Vein endothelial cell (primary cell): ENCODE results near the gene ULK3. TPM values are rescaled to one million over a fixed set of nuclear protein-coding genes. Genes with fewer than 3 reads are reported as not detected.
A peak's percentile ranks its signal among the peaks of the same experiment; 100 is the strongest.

ENCODE experiments used
- small RNA-seq: library from RNA; depleted of rRNA; stranded (forward); fragments of <200 nt; gene quantifications from one replicate; pipeline ENCODE3, GENCODE V24; 2012
- total RNA-seq: library from RNA; depleted of rRNA; stranded (reverse); fragments of >200 nt; gene quantifications from 2 replicates; pipeline ENCODE4 v1.2.3, GENCODE V29; 2012

ULK3 gene
- total RNA-seq: 36.6 and 40.5 TPM in 2 replicates

GRCh38 chr15:74842581-74843444 is at the start of gene ULK3:
TSS of gene ULK3 (minus strand) at chr15:74843156. CDS start at chr15:74843105, 51 bp downstream.

GRCh38 chr15:74889883-74890664 is 47.1 kb upstream of the ULK3 start, which contains the start of gene MPI:
TSS of gene MPI (plus strand) at chr15:74890042. CDS start at chr15:74890074, 32 bp downstream.

GRCh38 chr15:74873036-74873755 is 30.2 kb upstream of the ULK3 start, which contains the start of gene SCAMP2:
TSS of gene SCAMP2 (minus strand) at chr15:74873365. CDS start at chr15:74873255, 110 bp downstream.

GRCh38 chr15:74826364-74826819 is 16.6 kb downstream of the ULK3 start, which contains the start of gene CPLX3:
TSS of gene CPLX3 (plus strand) at chr15:74826627. CDS start at chr15:74826704, 77 bp downstream.

GRCh38 chr15:74812533-74812932 is 30.4 kb downstream of the ULK3 start, which contains the start of gene LMAN1L:
TSS of gene LMAN1L (plus strand) at chr15:74812835. CDS start at chr15:74812855, 20 bp downstream.

Small RNA genes within 50 kb of the gene (small RNA-seq; reads per million reads assigned to genes)
- gene CPLX3 (not detected), gene MIR4513 (not detected), gene MIR6882 (0.98 reads per million, percentile 58 among the genes with 10 or more reads in this experiment)

Other genes starting within 250 kb of the ULK3 start
- gene CLK3, start 227.3 kb downstream of the ULK3 start, total RNA-seq: 43.8 and 90.9 TPM in 2 replicates
- gene EDC3, start 147.1 kb downstream of the ULK3 start, total RNA-seq: 14.1 and 17.6 TPM in 2 replicates
- gene CYP1A1, start 117.6 kb downstream of the ULK3 start, total RNA-seq: 9.1 and 10.5 TPM in 2 replicates
- gene CYP1A2, start 94.3 kb downstream of the ULK3 start, total RNA-seq: not detected in 2 replicates
- gene CSK, start 61.1 kb downstream of the ULK3 start, total RNA-seq: 51.4 and 60.1 TPM in 2 replicates
- not detected in 2 replicates for gene LMAN1L, start 30.3 kb downstream of the ULK3 start, total RNA-seq
- not detected in 2 replicates for gene CPLX3, start 16.5 kb downstream of the ULK3 start, total RNA-seq
- 37.0 and 37.2 TPM in 2 replicates for gene SCAMP2, start 30.2 kb upstream of the ULK3 start, total RNA-seq
- 49.1 and 54.9 TPM in 2 replicates for gene MPI, start 46.9 kb upstream of the ULK3 start, total RNA-seq
- gene FAM219B, start 63.7 kb upstream of the ULK3 start, total RNA-seq: 45.1 and 47.2 TPM in 2 replicates
- 64.3 and 68.1 TPM in 2 replicates for gene COX5A, start 94.9 kb upstream of the ULK3 start, total RNA-seq
- 18.3 and 23.2 TPM in 2 replicates for gene RPP25, start 113.6 kb upstream of the ULK3 start, total RNA-seq
- 10.8 and 11.1 TPM in 2 replicates for gene SCAMP5, start 152.4 kb upstream of the ULK3 start, total RNA-seq
- gene PPCDC, start 180.4 kb upstream of the ULK3 start, total RNA-seq: 9.5 and 12.7 TPM in 2 replicates